ENCODE results near the gene RDH13. TPM values are rescaled to one million over a fixed set of nuclear protein-coding genes. Genes with fewer than 3 reads are reported as not detected.
"Not testable (repeated sequence)": the region's sequence is repeated elsewhere in the genome, so short reads cannot be mapped to it uniquely, and the experiment has no call there.

RDH13 gene
- total RNA-seq, 4 donors from 2014 or later, result 2.6 to 48.7 (median 17.1) TPM

GRCh38 chr19:55041627-55042343 is 21.2 kb downstream of the RDH13 start:
- TF ChIP-seq POLR2A (IDR thresholded peaks at IDR 0.05), result no peak
- no peak for TF ChIP-seq CTCF (IDR thresholded peaks at IDR 0.05)
- H3K36me3 ChIP-seq, result no peaks in the 10 kb centered on the region
- intact Hi-C loops (cut with DNase I; ENCODE audit: low total_unique reads), result no loop called here
- DNase-seq, result no peak
- no peak overlapping the region for H3K27ac ChIP-seq
- no peaks in the 10 kb centered on the region for H3K4me1 ChIP-seq
- H3K4me3 ChIP-seq, result no peak overlapping the region
- no peaks in the 10 kb centered on the region for H3K9me3 ChIP-seq
- no peaks in the 10 kb centered on the region for H3K27me3 ChIP-seq

GRCh38 chr19:55041244-55041626 is 21.7 kb downstream of the RDH13 start:
- no peaks in the 10 kb centered on the region for H3K9me3 ChIP-seq
- no peak for DNase-seq
- H3K36me3 ChIP-seq, result no peaks in the 10 kb centered on the region
- TF ChIP-seq POLR2A (IDR thresholded peaks at IDR 0.05) (no peak), CTCF (IDR thresholded peaks at IDR 0.05) (no peak)
- H3K27ac ChIP-seq, result no peak overlapping the region
- no peaks in the 10 kb centered on the region for H3K4me1 ChIP-seq
- no peaks in the 10 kb centered on the region for H3K27me3 ChIP-seq
- intact Hi-C loops (cut with DNase I; ENCODE audit: low total_unique reads), result no loop called here
- no peak overlapping the region for H3K4me3 ChIP-seq

GRCh38 chr19:55040654-55041053 is 22.3 kb downstream of the RDH13 start:
- H3K27me3 ChIP-seq; H3K4me3 ChIP-seq; H3K36me3 ChIP-seq; H3K27ac ChIP-seq; H3K9me3 ChIP-seq; H3K4me1 ChIP-seq; intact Hi-C loops (cut with DNase I; ENCODE audit: low total_unique reads); DNase-seq: not testable (repeated sequence)

- H3K27me3 ChIP-seq; H3K4me1 ChIP-seq; H3K36me3 ChIP-seq; intact Hi-C loops (cut with DNase I; ENCODE audit: low total_unique reads); H3K27ac ChIP-seq; H3K9me3 ChIP-seq; H3K4me3 ChIP-seq; DNase-seq: not testable (repeated sequence)
Measured at GRCh38 chr19:55037603-55038002, 25.3 kb downstream of the RDH13 start.

- no peak for DNase-seq
- Histone ChIP-seq H3K27me3 (no peaks in the 10 kb centered on the region), H3K27ac (no peak overlapping the region), H3K4me1 (no peaks in the 10 kb centered on the region), H3K36me3 (no peaks in the 10 kb centered on the region), H3K4me3 (no peak overlapping the region), H3K9me3 (no peaks in the 10 kb centered on the region)
- TF ChIP-seq CTCF (IDR thresholded peaks at IDR 0.05) (no peak), POLR2A (IDR thresholded peaks at IDR 0.05) (no peak)
- intact Hi-C loops (cut with DNase I; ENCODE audit: low total_unique reads), result no loop called here
Measured at GRCh38 chr19:55036058-55036457, 26.9 kb downstream of the RDH13 start.

GRCh38 chr19:55034751-55035150 is 28.2 kb downstream of the RDH13 start:
- no peaks in the 10 kb centered on the region for H3K4me1 ChIP-seq
- intact Hi-C loops (cut with DNase I; ENCODE audit: low total_unique reads), result no loop called here
- TF ChIP-seq CTCF (IDR thresholded peaks at IDR 0.05) (no peak), POLR2A (IDR thresholded peaks at IDR 0.05) (no peak)
- no peak for DNase-seq
- H3K36me3 ChIP-seq, result no peaks in the 10 kb centered on the region
- H3K9me3 ChIP-seq, result no peaks in the 10 kb centered on the region
- H3K27me3 ChIP-seq, result no peaks in the 10 kb centered on the region
- no peak overlapping the region for H3K4me3 ChIP-seq
- H3K27ac ChIP-seq, result no peak overlapping the region

- intact Hi-C loops (cut with DNase I; ENCODE audit: low total_unique reads); DNase-seq; H3K4me3 ChIP-seq; H3K27ac ChIP-seq; H3K9me3 ChIP-seq; H3K36me3 ChIP-seq; H3K4me1 ChIP-seq; H3K27me3 ChIP-seq: not testable (repeated sequence)
Measured at GRCh38 chr19:55032976-55033643, 29.8 kb downstream of the RDH13 start.
